ENCODE data around the gene PRDM16. TPM values are rescaled to one million over a fixed set of nuclear protein-coding genes. Genes with fewer than 3 reads are reported as not detected.

PRDM16 gene
- polyA plus RNA-seq, 2 of the 4 experiments (the other 2 are of a cell fraction) = 0.03 to 0.35 TPM

DNA sequence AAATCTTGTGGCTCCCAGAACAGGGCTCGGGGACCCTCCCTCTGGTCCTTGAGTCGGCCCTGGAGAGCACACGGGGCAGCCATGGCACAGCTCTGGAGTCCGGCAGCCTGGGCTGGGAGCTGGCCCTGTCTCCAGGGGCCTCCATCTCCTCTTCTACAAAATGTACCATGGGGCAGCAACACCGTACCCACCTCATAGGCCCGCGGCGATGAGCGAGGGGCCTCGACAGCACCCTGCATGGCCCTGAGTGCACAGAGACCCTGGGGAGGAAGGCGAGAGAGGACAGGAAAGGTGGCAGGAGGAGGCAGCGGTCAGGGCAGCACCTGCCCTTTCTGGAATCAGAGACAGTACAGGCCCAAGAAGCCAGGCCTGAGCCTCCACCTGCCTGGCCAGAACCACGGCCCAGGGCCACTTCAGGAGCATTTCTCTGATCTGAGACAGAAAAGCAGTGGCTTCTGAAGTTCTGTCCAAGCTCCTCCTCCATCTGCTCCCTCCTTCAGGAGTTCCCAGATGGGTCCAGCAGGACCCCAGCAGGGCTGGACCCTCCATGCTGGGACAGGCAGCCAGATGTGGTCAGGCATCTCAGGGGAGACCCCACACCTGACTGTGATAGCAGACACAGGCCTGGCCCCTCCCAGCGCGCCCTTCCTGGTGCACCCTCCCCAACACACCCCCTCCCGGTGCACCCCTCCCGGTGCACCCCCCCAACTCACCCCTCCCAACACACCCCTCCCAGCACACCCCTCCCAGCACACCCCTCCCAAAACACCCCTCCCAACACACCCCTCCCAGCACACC lies 309.6 kb downstream of the PRDM16 start:
- FAIRE-seq = no peak
- DNase-seq (ENCODE audit: low read depth in 1 of 2, low spot score in 1 of 2) = no peak
- Histone ChIP-seq H3K4me3 (no peak overlapping the region), H3K4me2 (no peak overlapping the region), H3K9me3 (no peaks in the 10 kb centered on the region), H3K27ac (no peak overlapping the region), H3K4me1 (no peaks in the 10 kb centered on the region)
- ChIA-PET CTCF (no interaction called here), POLR2A (no interaction called here)
- TF ChIP-seq, protein P1, sequence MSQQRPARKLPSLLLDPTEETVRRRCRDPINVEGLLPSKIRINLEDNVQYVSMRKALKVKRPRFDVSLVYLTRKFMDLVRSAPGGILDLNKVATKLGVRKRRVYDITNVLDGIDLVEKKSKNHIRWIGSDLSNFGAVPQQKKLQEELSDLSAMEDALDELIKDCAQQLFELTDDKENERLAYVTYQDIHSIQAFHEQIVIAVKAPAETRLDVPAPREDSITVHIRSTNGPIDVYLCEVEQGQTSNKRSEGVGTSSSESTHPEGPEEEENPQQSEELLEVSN (IDR thresholded peaks at IDR 0.05; ENCODE audit: borderline replicate concordance, low read depth) = no peak
- TF ChIP-seq TP53 (CRISPR knock-in tag; IDR thresholded peaks at IDR 0.05) (no peak), ZSCAN20 (CRISPR knock-in tag; IDR thresholded peaks at IDR 0.05) (no peak), MAFK (IDR thresholded peaks at IDR 0.05; ENCODE audit: partially characterized antibody) (no peak), RFX5 (IDR thresholded peaks at IDR 0.05) (no peak), MYC (IDR thresholded peaks at IDR 0.05; ENCODE audit: borderline replicate concordance, low read length) (no peak), FOXS1 (CRISPR knock-in tag; IDR thresholded peaks at IDR 0.05) (no peak), EHMT2 (IDR thresholded peaks at IDR 0.05; ENCODE audit: low read depth) (no peak), CBX8 (IDR thresholded peaks at IDR 0.05) (no peak), CHD4 (IDR thresholded peaks at IDR 0.05; ENCODE audit: borderline replicate concordance) (no peak), ESRRA (IDR thresholded peaks at IDR 0.05; ENCODE audit: borderline replicate concordance, low read length) (no peak), HDAC2 (IDR thresholded peaks at IDR 0.05) (no peak)
- WGBS (ENCODE audit: missing lambda C conversion rate) = 83% methylated on average over 3 of the region's 17 CpGs
- peak in 1 of 2 experiments; percentile 28; a peak in 4 of 6 replicates for ATAC-seq

DNA sequence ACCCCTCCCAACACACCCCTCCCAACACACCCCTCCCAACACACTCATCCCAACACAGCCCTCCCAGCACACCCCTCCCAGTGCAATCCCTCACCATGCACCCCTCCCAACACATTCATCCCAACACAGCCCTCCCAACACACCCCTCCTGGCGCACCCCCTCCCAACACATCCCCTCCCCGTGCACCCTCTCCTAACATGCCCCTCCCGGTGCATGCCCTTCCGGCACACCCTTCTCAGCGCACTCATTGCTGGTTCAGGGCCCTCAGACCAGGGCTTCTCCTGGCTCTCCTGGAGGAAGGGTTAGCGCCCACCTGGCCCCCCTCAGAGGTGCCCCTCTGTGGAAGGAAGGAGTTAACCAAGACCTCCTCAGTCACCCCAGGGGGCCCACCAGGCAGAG lies 310.9 kb downstream of the PRDM16 start:
- no peak for ATAC-seq
- ChIA-PET POLR2A (no interaction called here), CTCF (no interaction called here)
- H3K4me1 ChIP-seq = no peaks in the 10 kb centered on the region
- FAIRE-seq = no peak
- no peak for DNase-seq (ENCODE audit: low read depth in 1 of 2, low spot score in 1 of 2)
- H3K27ac ChIP-seq = no peak overlapping the region
- H3K9me3 ChIP-seq = no peaks in the 10 kb centered on the region
- no peak for TF ChIP-seq ZNF302 (CRISPR knock-in tag; IDR thresholded peaks at IDR 0.05)
- TF ChIP-seq ZSCAN20 (CRISPR knock-in tag; IDR thresholded peaks at IDR 0.05) = no peak
- TF ChIP-seq, protein P2, sequence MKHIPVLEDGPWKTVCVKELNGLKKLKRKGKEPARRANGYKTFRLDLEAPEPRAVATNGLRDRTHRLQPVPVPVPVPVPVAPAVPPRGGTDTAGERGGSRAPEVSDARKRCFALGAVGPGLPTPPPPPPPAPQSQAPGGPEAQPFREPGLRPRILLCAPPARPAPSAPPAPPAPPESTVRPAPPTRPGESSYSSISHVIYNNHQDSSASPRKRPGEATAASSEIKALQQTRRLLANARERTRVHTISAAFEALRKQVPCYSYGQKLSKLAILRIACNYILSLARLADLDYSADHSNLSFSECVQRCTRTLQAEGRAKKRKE (CRISPR knock-in tag; IDR thresholded peaks at IDR 0.05; ENCODE audit: low read depth) = no peak
- TF ChIP-seq CHD4 (IDR thresholded peaks at IDR 0.05; ENCODE audit: borderline replicate concordance) = no peak
- TF ChIP-seq, protein P3, sequence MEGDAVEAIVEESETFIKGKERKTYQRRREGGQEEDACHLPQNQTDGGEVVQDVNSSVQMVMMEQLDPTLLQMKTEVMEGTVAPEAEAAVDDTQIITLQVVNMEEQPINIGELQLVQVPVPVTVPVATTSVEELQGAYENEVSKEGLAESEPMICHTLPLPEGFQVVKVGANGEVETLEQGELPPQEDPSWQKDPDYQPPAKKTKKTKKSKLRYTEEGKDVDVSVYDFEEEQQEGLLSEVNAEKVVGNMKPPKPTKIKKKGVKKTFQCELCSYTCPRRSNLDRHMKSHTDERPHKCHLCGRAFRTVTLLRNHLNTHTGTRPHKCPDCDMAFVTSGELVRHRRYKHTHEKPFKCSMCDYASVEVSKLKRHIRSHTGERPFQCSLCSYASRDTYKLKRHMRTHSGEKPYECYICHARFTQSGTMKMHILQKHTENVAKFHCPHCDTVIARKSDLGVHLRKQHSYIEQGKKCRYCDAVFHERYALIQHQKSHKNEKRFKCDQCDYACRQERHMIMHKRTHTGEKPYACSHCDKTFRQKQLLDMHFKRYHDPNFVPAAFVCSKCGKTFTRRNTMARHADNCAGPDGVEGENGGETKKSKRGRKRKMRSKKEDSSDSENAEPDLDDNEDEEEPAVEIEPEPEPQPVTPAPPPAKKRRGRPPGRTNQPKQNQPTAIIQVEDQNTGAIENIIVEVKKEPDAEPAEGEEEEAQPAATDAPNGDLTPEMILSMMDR (IDR thresholded peaks at IDR 0.05) = no peak
- TF ChIP-seq RNF2 (IDR thresholded peaks at IDR 0.05; ENCODE audit: borderline replicate concordance, low read depth) = no peak
- TF ChIP-seq SREBF2 (IDR thresholded peaks at IDR 0.05) = no peak
- TF ChIP-seq EHF (CRISPR knock-in tag; IDR thresholded peaks at IDR 0.05) = no peak
- no peak for TF ChIP-seq RFX5 (IDR thresholded peaks at IDR 0.05)
- no peak for TF ChIP-seq HOXB5 (CRISPR knock-in tag; IDR thresholded peaks at IDR 0.05)
- no peak for TF ChIP-seq NFE2L2 (conservative IDR thresholded peaks at IDR 0.05; ENCODE audit: low read length)
- no peak for TF ChIP-seq KDM1A (IDR thresholded peaks at IDR 0.05; ENCODE audit: low read depth)
- no peak for TF ChIP-seq SMC3 (IDR thresholded peaks at IDR 0.05)
- no peak for TF ChIP-seq EP300 (IDR thresholded peaks at IDR 0.05)
- TF ChIP-seq TP53 (CRISPR knock-in tag; IDR thresholded peaks at IDR 0.05) = no peak
- no peak for TF ChIP-seq ZFP36 (IDR thresholded peaks at IDR 0.05; ENCODE audit: borderline replicate concordance, partially characterized antibody)
- TF ChIP-seq, protein P4, sequence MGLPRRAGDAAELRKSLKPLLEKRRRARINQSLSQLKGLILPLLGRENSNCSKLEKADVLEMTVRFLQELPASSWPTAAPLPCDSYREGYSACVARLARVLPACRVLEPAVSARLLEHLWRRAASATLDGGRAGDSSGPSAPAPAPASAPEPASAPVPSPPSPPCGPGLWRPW (IDR thresholded peaks at IDR 0.05) = no peak
- no peak for TF ChIP-seq EHMT2 (IDR thresholded peaks at IDR 0.05; ENCODE audit: low read depth)
- no peak for TF ChIP-seq PHF8 (IDR thresholded peaks at IDR 0.05; ENCODE audit: borderline replicate concordance, low read depth)
- no peak overlapping the region for H3K4me3 ChIP-seq
- WGBS (ENCODE audit: missing lambda C conversion rate) = 79% methylated on average over 4 of the region's 6 CpGs
- no peak overlapping the region for H3K4me2 ChIP-seq

Data from A549 (cell line).